ENCODE measurements around the gene PRRG2. TPM values are rescaled to one million over a fixed set of nuclear protein-coding genes. Genes with fewer than 3 reads are reported as not detected.
A peak's percentile ranks its signal among the peaks of the same experiment; 100 is the strongest.

The PRRG2 gene
- polyA plus RNA-seq, 3 donors: 0.49 TPM; not detected in 2

GRCh38 chr19:49637821-49638738 is 57.0 kb downstream of the PRRG2 start:
- WGBS (ENCODE audit: insufficient coverage): 21% methylated on average over 11 of the region's 19 CpGs
- Mint-ChIP-seq H3K4me3 (peak overlapping the region; percentile 71 to 89), H3K27me3 (ENCODE audit: low read depth in 3 of 3) (peaks cover 7 to 19% (median 16%) of the 10 kb centered on the region in 3 donors), H3K4me1 (peaks cover 40% of the 10 kb centered on the region), H3K27ac (peak overlapping the region; percentile 12 to 84 (median 76)), H3K9me3 (peaks cover 0 to 3% (median 0%) of the 10 kb centered on the region in 7 donors), H3K36me3 (peaks cover 0 to 3% of the 10 kb centered on the region in 2 donors)
- Histone ChIP-seq H3K27me3 (ENCODE audit: control insufficient read depth in 2 of 2, insufficient read depth in 2 of 2, low read length in 2 of 2) (no peaks in the 10 kb centered on the region), H4K20me1 (ENCODE audit: insufficient read depth, low read length) (no peaks in the 10 kb centered on the region), H3K9ac (ENCODE audit: insufficient read depth, low read length, poor library complexity, severe bottlenecking) (peak overlapping the region; percentile 43), H3K36me3 (replicated peaks in 1 of 2; ENCODE audit: control insufficient read depth in 1 of 2, insufficient read depth in 2 of 2, low read length in 2 of 2) (no peaks in the 10 kb centered on the region), H3K4me3 (replicated peaks in 1 of 3; ENCODE audit: low read depth in 2 of 3, low read length in 3 of 3) (peak overlapping the region in 2 of 3 experiments; percentile 13 to 99), H3K4me1 (ENCODE audit: control insufficient read depth in 1 of 2, insufficient read depth in 2 of 2, low read length in 2 of 2) (peaks cover 39 to 44% of the 10 kb centered on the region in 2 donors), H3K27ac (ENCODE audit: low read depth in 1 of 2, low read length in 2 of 2) (peak overlapping the region in 1 of 2 donors; percentile 56), H3K4me2 (replicated peaks; ENCODE audit: extremely low read depth, low read length, poor library complexity, severe bottlenecking) (peak overlapping the region; percentile 96), H2AFZ (ENCODE audit: insufficient read depth, low read depth, low read length, poor library complexity, severe bottlenecking) (peak overlapping the region; percentile 71), H3K79me2 (ENCODE audit: insufficient read depth, low read length) (peaks cover 9% of the 10 kb centered on the region), H3K9me3 (replicated peaks in 1 of 2; ENCODE audit: control insufficient read depth in 1 of 2, insufficient read depth in 1 of 2, low read length in 2 of 2) (no peaks in the 10 kb centered on the region)
- TF ChIP-seq CTCF (IDR thresholded peaks at IDR 0.05): no peak
- DNase-seq: peak in 2 of 3 donors; percentile 45 to 67
- intact Hi-C loops (cut with micrococcal nuclease): loop anchor here in 1 of 2 donors (2.0 kb wide), 1 partner anchor 45 kb away; no protein-coding TSS in a partner anchor

GRCh38 chr19:49639401-49640112 is 58.4 kb downstream of the PRRG2 start:
- intact Hi-C loops (cut with micrococcal nuclease): loop anchor here (2.0 to 5.0 kb wide), 6 partner anchors 38 to 237 kb away; partner anchors contain the start of genes AKT1S1 (in 1 of the 2), AP2A1 (in 1 of the 2), PRMT1 (in 1 of the 2) and PRR12 (in 1 of the 2)
- H3K4me1 Mint-ChIP-seq: peaks cover 49% of the 10 kb centered on the region
- H3K4me2 ChIP-seq (replicated peaks; ENCODE audit: extremely low read depth, low read length, poor library complexity, severe bottlenecking): peak overlapping the region; percentile 96
- peak overlapping the region; percentile 73 for H2AFZ ChIP-seq (ENCODE audit: insufficient read depth, low read depth, low read length, poor library complexity, severe bottlenecking)
- peaks cover 0 to 3% (median 0%) of the 10 kb centered on the region in 7 donors for H3K9me3 Mint-ChIP-seq
- TF ChIP-seq CTCF (IDR thresholded peaks at IDR 0.05): no peak
- WGBS (ENCODE audit: insufficient coverage): 2% methylated on average over 28 of the region's 31 CpGs
- H3K36me3 Mint-ChIP-seq: peaks cover 4 to 8% of the 10 kb centered on the region in 2 donors
- peak overlapping the region; percentile 36 to 61 for H3K27ac ChIP-seq (ENCODE audit: low read depth in 1 of 2, low read length in 2 of 2)
- peak overlapping the region; percentile 57 to 99 (median 69) for H3K4me3 ChIP-seq (replicated peaks in 1 of 3; ENCODE audit: low read depth in 2 of 3, low read length in 3 of 3)
- peaks cover 1% of the 10 kb centered on the region for H4K20me1 ChIP-seq (ENCODE audit: insufficient read depth, low read length)
- H3K27me3 ChIP-seq (ENCODE audit: control insufficient read depth in 2 of 2, insufficient read depth in 2 of 2, low read length in 2 of 2): no peaks in the 10 kb centered on the region
- H3K36me3 ChIP-seq (replicated peaks in 1 of 2; ENCODE audit: control insufficient read depth in 1 of 2, insufficient read depth in 2 of 2, low read length in 2 of 2): peaks cover 0 to 3% of the 10 kb centered on the region in 2 donors
- H3K9me3 ChIP-seq (replicated peaks in 1 of 2; ENCODE audit: control insufficient read depth in 1 of 2, insufficient read depth in 1 of 2, low read length in 2 of 2): no peaks in the 10 kb centered on the region
- peak overlapping the region in 6 of 7 donors; percentile 66 to 100 (median 84) for H3K27ac Mint-ChIP-seq
- peak overlapping the region; percentile 89 to 95 for H3K4me3 Mint-ChIP-seq
- peaks cover 24% of the 10 kb centered on the region for H3K79me2 ChIP-seq (ENCODE audit: insufficient read depth, low read length)
- H3K27me3 Mint-ChIP-seq (ENCODE audit: low read depth in 3 of 3): peaks cover 5 to 19% (median 16%) of the 10 kb centered on the region in 3 donors
- peak overlapping the region; percentile 59 for H3K9ac ChIP-seq (ENCODE audit: insufficient read depth, low read length, poor library complexity, severe bottlenecking)
- H3K4me1 ChIP-seq (ENCODE audit: control insufficient read depth in 1 of 2, insufficient read depth in 2 of 2, low read length in 2 of 2): peaks cover 45 to 51% of the 10 kb centered on the region in 2 donors
- no peak for DNase-seq
